ENCODE measurements around the gene XRN2.

DNA sequence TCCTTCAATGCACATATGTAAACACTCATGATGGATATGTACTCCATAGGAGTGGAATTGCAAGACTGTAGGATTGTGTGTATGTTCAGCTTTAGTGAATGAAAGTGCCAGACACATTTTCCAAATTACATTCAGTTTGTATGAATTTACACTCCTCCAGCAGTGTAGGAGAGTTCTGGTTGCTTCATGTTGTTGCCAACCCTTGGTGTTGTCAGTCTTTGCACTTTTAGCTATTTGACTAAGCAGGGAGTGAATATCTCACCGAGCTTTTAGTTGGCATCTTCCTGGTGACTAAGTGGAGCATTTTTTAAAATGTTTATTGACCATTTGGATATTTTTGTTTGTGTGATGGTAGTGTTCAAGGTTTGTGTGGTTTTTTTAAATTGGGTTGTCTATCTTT, 70.3 kb downstream of the XRN2 start:
- TF ChIP-seq, protein P1, sequence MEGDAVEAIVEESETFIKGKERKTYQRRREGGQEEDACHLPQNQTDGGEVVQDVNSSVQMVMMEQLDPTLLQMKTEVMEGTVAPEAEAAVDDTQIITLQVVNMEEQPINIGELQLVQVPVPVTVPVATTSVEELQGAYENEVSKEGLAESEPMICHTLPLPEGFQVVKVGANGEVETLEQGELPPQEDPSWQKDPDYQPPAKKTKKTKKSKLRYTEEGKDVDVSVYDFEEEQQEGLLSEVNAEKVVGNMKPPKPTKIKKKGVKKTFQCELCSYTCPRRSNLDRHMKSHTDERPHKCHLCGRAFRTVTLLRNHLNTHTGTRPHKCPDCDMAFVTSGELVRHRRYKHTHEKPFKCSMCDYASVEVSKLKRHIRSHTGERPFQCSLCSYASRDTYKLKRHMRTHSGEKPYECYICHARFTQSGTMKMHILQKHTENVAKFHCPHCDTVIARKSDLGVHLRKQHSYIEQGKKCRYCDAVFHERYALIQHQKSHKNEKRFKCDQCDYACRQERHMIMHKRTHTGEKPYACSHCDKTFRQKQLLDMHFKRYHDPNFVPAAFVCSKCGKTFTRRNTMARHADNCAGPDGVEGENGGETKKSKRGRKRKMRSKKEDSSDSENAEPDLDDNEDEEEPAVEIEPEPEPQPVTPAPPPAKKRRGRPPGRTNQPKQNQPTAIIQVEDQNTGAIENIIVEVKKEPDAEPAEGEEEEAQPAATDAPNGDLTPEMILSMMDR (IDR thresholded peaks at IDR 0.05), result no peak
- TF ChIP-seq POLR2A (IDR thresholded peaks at IDR 0.05), result no peak

All from breast epithelium (tissue), 3 donors.